ENCODE measurements around the gene ZC3H10.

- no peak for TF ChIP-seq GATA3 (IDR thresholded peaks at IDR 0.05; ENCODE audit: low read depth, low read length)
- TF ChIP-seq GATA2 (IDR thresholded peaks at IDR 0.05; ENCODE audit: low read depth, low read length) = no peak
These were observed 4.6 kb downstream of the ZC3H10 start for GRCh38 chr12:56122637-56123036.
